DOHH2 (cell line): ENCODE measurements around the gene KCNH1.

ENCODE experiments used
- H3F3A ChIP-seq: fragments of 200-600 bp; sonication (generic), shearing (Covaris generic); 2 replicates; pipeline ENCODE4 v1.6.0; 2016; ENCODE audit warnings: antibody characterized with exemption, mild to moderate bottlenecking; ENCODE audit not compliant: control insufficient read depth, insufficient read depth
- H3K27ac ChIP-seq: fragments of 200-600 bp; sonication (generic); 2 replicates; pipeline ENCODE4 v1.5.1; 2014; ENCODE audit warnings: low read depth, mild to moderate bottlenecking, low read length, moderate library complexity
- H3K27me3 ChIP-seq: fragments of 200-600 bp; sonication (generic); 2 replicates; pipeline ENCODE4 v1.6.1; 2014; ENCODE audit warnings: mild to moderate bottlenecking, low read length, mixed read lengths; ENCODE audit not compliant: control insufficient read depth
- H3K36me3 ChIP-seq: fragments of 200-600 bp; sonication (generic); 2 replicates; pipeline ENCODE4 v1.6.1; 2014; ENCODE audit warnings: mild to moderate bottlenecking, low read length, moderate library complexity, mixed read lengths; ENCODE audit not compliant: control insufficient read depth
- H3K4me1 ChIP-seq: fragments of 200-600 bp; sonication (generic); 2 replicates; pipeline ENCODE4 v1.6.1; 2014; ENCODE audit warnings: mild to moderate bottlenecking, low read length, mixed read lengths; ENCODE audit not compliant: control insufficient read depth
- H3K4me2 ChIP-seq: fragments of 200-600 bp; sonication (generic); 2 replicates; pipeline ENCODE4 v1.6.0; 2014; ENCODE audit warnings: mild to moderate bottlenecking, low read length, moderate library complexity
- H3K4me3 ChIP-seq: fragments of 200-600 bp; sonication (generic); 2 replicates; pipeline ENCODE4 v1.5.1; 2014; ENCODE audit warnings: mild to moderate bottlenecking, low read length, mixed read lengths
- H3K79me2 ChIP-seq: fragments of 200-600 bp; sonication (generic); 2 replicates; pipeline ENCODE4 v1.6.1; 2014; ENCODE audit warnings: mild to moderate bottlenecking, low read length, mixed read lengths; ENCODE audit not compliant: control insufficient read depth
- H3K9me2 ChIP-seq: fragments of 200-600 bp; sonication (generic); replicated peaks from 2 replicates; pipeline ENCODE4 v1.6.1; 2014; ENCODE audit warnings: mild to moderate bottlenecking, low read length, mixed read lengths; ENCODE audit not compliant: control insufficient read depth
- H3K9me3 ChIP-seq: fragments of 200-600 bp; sonication (generic); 2 replicates; pipeline ENCODE4 v1.6.1; 2014; ENCODE audit warnings: antibody characterized with exemption, low read length, mixed read lengths; ENCODE audit not compliant: control insufficient read depth, insufficient read depth
- H4K20me1 ChIP-seq: fragments of 200-600 bp; sonication (generic); 2 replicates; pipeline ENCODE4 v1.6.0; 2014; ENCODE audit warnings: low read depth, mild to moderate bottlenecking, antibody characterized with exemption, low read length, moderate library complexity; ENCODE audit not compliant: control insufficient read depth, insufficient read depth
- CTCF ChIP-seq: fragments of 200-600 bp; sonication (generic); IDR thresholded peaks from one replicate; pipeline ENCODE4 v1.5.1; 2014; ENCODE audit warnings: antibody characterized with exemption, mild to moderate bottlenecking, low read depth, low read length; ENCODE audit not compliant: poor library complexity, severe bottlenecking
- EZH2phosphoT487 ChIP-seq: fragments of 200-600 bp; sonication (generic); IDR thresholded peaks from 2 replicates; pipeline ENCODE4 v1.6.1; 2017; ENCODE audit warnings: borderline replicate concordance, mild to moderate bottlenecking, antibody characterized with exemption, low read length, moderate library complexity, mixed read lengths

KCNH1 gene

DNA sequence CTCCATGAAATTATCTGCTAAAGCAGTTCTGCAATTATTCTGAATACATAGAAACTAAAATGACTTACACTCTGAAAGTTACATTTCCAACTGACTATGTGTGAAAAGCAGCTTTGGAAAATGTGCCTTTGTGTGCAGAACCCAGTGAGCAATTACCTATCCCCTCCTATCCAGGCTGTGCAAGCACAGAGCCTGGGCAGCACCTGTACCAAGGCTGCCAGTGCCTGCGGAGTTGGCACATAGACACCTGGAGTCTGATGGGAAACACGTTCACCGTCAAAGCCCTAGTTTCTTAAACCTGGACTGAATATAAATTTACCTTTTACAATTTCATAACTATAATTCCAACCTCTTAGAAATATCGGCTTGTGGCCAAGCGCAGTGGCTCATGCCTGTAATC, 307.3 kb downstream of the KCNH1 start:
- Histone ChIP-seq H3K79me2 (no peaks in the 10 kb centered on the region), H3K27ac (no peak overlapping the region)

DNA sequence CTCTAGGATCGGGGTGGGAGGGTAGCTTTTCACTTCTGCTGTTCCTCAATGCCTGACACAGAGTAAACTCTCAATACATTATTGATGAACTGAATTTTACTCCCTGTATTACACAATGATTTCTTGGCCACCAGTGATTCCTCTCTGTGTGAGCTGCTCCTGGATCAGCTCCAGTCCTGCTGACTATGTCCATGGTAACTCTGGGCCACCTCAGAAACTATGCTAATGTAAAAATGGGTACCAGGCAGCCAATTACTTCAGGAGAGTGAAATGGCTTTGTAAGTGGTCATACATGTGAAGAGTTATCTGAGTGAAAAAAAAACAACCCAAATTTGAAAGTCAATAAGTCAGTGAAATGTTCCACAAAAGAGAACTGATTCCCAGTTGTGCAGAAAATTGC, 311.0 kb downstream of the KCNH1 start:
- Histone ChIP-seq H3K9me2 (no peaks in the 10 kb centered on the region), H3K9me3 (no peaks in the 10 kb centered on the region), H3K27me3 (no peaks in the 10 kb centered on the region), H3K27ac (no peak overlapping the region), H3K79me2 (no peaks in the 10 kb centered on the region), H3K4me2 (no peak overlapping the region), H3K4me1 (no peaks in the 10 kb centered on the region), H3F3A (no peaks in the 10 kb centered on the region), H4K20me1 (no peaks in the 10 kb centered on the region), H3K4me3 (no peak overlapping the region), H3K36me3 (no peaks in the 10 kb centered on the region)
- TF ChIP-seq EZH2phosphoT487: no peak
- TF ChIP-seq CTCF: no peak

More for the DNA sequence above, 307.3 kb downstream of the KCNH1 start:
- H3K4me2 ChIP-seq: no peak overlapping the region
- no peaks in the 10 kb centered on the region for H4K20me1 ChIP-seq
- no peaks in the 10 kb centered on the region for H3F3A ChIP-seq
- TF ChIP-seq CTCF: no peak
- TF ChIP-seq EZH2phosphoT487: no peak
- no peaks in the 10 kb centered on the region for H3K9me2 ChIP-seq
- H3K9me3 ChIP-seq: no peaks in the 10 kb centered on the region
- H3K36me3 ChIP-seq: no peaks in the 10 kb centered on the region
- H3K4me3 ChIP-seq: no peak overlapping the region
- H3K27me3 ChIP-seq: no peaks in the 10 kb centered on the region
- no peaks in the 10 kb centered on the region for H3K4me1 ChIP-seq

GRCh38 chr1:210822241-210822640, 311.7 kb downstream of the KCNH1 start:
- Histone ChIP-seq H3K27ac (no peak overlapping the region), H3F3A (no peaks in the 10 kb centered on the region), H3K36me3 (no peaks in the 10 kb centered on the region), H3K4me2 (no peak overlapping the region), H4K20me1 (no peaks in the 10 kb centered on the region), H3K79me2 (no peaks in the 10 kb centered on the region), H3K4me1 (no peaks in the 10 kb centered on the region), H3K9me3 (no peaks in the 10 kb centered on the region), H3K9me2 (no peaks in the 10 kb centered on the region), H3K27me3 (no peaks in the 10 kb centered on the region), H3K4me3 (no peak overlapping the region)
- no peak for TF ChIP-seq CTCF
- TF ChIP-seq EZH2phosphoT487: no peak

DNA sequence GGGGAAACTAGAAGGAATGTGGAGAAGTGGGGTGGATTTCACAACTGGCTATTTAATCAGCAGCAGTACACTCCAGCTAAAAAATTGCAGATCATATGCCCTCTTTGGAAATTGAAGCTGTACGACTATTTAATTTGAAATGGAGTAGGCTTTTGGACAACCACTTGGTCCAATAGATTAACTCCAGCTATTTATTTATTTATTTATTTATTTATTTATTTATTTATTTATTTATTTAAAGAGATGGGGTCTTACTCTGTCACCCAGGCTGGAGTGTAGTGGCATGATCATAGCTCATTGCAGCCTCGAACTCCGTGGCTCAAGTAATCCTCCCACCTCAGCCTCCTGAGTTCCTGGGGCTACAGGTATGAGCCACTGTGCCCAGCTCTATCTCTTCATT, 312.3 kb downstream of the KCNH1 start:
- no peaks in the 10 kb centered on the region for H3K27me3 ChIP-seq
- H3K9me3 ChIP-seq: no peaks in the 10 kb centered on the region
- no peak overlapping the region for H3K27ac ChIP-seq
- no peaks in the 10 kb centered on the region for H3K4me1 ChIP-seq
- TF ChIP-seq CTCF: no peak
- no peak for TF ChIP-seq EZH2phosphoT487
- H4K20me1 ChIP-seq: no peaks in the 10 kb centered on the region
- H3K4me3 ChIP-seq: no peak overlapping the region
- H3K36me3 ChIP-seq: no peaks in the 10 kb centered on the region
- H3K4me2 ChIP-seq: no peak overlapping the region
- H3K9me2 ChIP-seq: no peaks in the 10 kb centered on the region
- H3F3A ChIP-seq: no peaks in the 10 kb centered on the region
- H3K79me2 ChIP-seq: no peaks in the 10 kb centered on the region
